ENCODE data around the gene ELANE.
A peak's percentile ranks its signal among the peaks of the same experiment; 100 is the strongest.

ELANE gene

DNA sequence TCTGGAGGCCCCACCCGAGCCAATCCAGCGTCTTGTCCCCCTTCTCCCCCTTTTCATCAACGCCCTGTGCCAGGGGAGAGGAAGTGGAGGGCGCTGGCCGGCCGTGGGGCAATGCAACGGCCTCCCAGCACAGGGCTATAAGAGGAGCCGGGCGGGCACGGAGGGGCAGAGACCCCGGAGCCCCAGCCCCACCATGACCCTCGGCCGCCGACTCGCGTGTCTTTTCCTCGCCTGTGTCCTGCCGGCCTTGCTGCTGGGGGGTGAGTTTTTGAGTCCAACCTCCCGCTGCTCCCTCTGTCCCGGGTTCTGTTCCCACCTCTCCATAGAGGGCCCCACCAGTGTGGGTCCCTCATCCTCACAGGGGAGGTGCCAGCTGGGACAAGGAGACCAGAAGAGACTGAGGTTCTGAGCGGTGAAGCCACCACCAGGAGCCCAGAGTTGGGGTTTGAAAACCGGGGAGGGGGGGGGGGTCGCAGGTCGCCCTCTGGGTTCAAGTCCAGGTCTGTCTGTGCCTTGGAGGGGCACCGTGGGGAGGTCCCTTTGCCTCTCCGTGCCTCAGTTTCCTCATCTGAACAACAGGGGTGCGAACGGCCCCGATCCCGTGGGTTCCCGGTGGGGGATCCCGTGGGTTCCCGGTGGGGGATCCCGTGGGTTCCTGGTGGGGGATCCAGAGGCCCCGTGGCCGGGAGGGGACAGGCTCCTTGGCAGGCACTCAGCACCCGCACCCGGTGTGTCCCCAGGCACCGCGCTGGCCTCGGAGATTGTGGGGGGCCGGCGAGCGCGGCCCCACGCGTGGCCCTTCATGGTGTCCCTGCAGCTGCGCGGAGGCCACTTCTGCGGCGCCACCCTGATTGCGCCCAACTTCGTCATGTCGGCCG is at the start of gene ELANE:
ELANE (plus strand) TSS at position 168 of the 878 bp plus-strand sequence; CDS start at position 194, 26 bp downstream.
- peak in 1 of 2 donors; percentile 15 for DNase-seq

DNA sequence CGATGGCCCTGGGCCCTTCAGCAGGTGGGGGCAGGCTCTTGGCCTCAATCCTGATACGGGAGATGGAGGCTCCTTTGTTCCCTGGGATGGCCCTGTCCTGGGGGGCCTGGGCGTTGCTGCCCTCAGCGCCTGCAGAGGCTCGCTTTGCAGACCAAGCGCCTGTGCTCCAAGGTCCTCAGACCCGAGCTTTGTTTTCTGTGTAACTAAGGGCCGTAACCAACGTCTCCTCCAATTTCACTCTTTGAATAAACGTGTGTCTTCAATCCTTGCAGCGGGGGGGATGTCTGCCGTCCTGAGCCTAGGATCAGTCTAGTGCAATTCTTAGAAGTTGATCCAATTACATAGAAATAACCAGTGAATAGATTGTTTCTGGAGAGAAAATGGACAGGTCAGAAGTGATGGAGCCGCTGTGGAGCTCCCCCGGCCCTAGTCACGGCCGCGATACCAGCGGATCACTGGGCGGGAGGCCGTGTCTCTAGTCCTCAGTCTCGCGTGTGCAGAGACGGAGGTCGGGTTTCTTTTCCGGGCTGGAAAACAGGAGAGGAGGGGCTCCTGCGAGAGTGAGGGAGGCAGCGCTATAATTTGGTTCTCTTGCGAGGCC is 49.5 kb upstream of the ELANE start:
- no peak for DNase-seq

GRCh38 chr19:803099-803561 is 49.0 kb upstream of the ELANE start:
- DNase-seq: no peak

GRCh38 chr19:803686-804418 is 48.3 kb upstream of the ELANE start:
- no peak for DNase-seq

- no peak for DNase-seq
Observed at GRCh38 chr19:804419-805165, 47.5 kb upstream of the ELANE start.

GRCh38 chr19:805166-805551 is 46.9 kb upstream of the ELANE start:
- DNase-seq: no peak

- DNase-seq: no peak
Observed at GRCh38 chr19:805600-806550, 46.2 kb upstream of the ELANE start.

DNA sequence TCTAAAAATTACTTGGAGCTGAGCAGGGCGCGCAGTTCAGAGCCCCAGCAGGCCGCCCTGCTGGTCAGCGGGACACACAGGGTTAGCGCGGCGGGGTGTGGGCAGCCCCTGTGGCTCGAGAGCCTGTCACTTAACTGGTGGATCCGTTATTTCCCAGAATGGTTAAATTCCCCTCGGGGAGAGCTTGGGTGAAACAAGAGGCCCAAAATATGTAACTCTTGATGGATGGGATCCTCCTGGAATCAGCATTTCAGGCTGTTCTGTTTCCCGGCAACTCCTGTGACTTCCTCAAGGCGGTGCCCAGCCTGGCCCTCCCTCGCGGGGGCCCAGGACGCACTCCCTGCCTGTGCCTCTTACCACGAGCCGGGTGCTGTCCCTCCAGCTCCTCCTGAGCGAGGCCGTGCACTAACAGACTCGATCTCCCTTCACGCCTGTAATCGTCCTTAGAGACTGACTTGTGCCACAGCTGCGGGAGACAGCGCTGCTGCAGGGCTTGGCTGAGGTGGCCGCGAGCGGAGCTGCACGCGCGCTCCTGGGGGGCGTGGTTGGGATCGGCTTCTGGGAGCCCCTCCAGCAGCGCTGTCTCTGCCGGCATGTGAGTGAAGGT is 45.2 kb upstream of the ELANE start:
- no peak for DNase-seq

DNA sequence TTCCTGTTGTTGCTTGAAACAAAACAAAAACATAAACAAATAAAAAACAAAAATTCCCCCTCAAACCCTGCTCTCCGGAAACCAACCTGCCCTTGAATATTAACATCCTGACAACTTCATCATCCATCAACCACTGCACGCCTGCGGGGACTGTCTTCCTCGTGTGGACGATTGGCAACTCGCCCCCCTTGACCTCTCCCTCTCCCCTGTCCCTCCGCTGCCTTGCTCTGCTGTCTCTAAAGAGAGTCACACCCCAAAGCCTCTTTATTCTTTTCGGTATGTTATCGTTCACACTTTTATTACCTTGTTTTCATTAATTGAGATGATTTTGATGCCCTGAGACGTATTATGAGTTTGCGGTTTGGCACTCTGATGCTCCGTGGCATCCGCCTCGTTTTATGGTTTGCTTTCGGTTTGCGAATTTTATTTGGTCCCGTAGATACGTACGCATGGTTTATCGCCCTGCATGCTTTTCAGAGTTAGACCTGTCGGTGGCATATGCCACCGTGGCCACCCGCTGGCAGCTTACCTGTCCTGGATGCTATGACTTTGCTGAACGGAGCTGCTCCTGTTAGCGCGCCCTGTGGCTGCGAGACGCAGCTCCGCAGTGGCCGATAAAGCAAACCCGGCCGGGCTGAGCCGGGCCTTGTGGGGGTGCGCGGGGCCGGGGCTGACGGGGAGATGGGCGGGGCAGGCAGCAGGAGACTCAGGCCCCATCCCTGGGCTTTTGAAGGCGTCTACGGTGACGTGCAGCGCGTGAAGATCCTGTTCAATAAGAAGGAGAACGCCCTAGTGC is 44.3 kb upstream of the ELANE start:
- DNase-seq: no peak

DNA sequence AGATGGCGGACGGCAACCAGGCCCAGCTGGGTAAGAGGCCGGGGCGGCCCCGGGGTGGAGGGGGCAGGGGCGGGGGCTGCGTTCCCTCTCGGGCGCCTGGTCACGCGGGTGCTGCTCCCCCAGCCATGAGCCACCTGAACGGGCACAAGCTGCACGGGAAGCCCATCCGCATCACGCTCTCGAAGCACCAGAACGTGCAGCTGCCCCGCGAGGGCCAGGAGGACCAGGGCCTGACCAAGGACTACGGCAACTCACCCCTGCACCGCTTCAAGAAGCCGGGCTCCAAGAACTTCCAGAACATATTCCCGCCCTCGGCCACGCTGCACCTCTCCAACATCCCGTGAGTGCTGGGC is 43.7 kb upstream of the ELANE start:
- no peak for DNase-seq

- DNase-seq: no peak
Observed at GRCh38 chr19:810077-810855, 41.8 kb upstream of the ELANE start.

DNA sequence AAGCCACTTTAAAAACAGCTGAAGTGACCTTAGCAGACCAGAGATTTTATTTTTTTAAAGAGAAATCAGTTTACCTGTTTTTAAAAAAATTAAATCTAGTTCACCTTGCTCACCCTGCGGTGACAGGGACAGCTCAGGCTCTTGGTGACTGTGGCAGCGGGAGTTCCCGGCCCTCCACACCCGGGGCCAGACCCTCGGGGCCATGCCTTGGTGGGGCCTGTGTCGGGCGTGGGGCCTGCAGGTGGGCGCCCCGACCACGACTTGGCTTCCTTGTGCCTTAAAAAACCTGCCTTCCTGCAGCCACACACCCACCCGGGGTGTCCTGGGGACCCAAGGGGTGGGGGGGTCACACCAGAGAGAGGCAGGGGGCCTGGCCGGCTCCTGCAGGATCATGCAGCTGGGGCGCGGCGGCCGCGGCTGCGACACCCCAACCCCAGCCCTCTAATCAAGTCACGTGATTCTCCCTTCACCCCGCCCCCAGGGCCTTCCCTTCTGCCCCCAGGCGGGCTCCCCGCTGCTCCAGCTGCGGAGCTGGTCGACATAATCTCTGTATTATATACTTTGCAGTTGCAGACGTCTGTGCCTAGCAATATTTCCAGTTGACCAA is 41.1 kb upstream of the ELANE start:
- no peak for DNase-seq

DNA sequence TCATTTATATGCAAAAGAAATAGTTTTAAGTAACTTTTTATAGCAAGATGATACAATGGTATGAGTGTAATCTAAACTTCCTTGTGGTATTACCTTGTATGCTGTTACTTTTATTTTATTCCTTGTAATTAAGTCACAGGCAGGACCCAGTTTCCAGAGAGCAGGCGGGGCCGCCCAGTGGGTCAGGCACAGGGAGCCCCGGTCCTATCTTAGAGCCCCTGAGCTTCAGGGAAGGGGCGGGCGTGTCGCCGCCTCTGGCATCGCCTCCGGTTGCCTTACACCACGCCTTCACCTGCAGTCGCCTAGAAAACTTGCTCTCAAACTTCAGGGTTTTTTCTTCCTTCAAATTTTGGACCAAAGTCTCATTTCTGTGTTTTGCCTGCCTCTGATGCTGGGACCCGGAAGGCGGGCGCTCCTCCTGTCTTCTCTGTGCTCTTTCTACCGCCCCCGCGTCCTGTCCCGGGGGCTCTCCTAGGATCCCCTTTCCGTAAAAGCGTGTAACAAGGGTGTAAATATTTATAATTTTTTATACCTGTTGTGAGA is 40.5 kb upstream of the ELANE start:
- DNase-seq: no peak

DNA sequence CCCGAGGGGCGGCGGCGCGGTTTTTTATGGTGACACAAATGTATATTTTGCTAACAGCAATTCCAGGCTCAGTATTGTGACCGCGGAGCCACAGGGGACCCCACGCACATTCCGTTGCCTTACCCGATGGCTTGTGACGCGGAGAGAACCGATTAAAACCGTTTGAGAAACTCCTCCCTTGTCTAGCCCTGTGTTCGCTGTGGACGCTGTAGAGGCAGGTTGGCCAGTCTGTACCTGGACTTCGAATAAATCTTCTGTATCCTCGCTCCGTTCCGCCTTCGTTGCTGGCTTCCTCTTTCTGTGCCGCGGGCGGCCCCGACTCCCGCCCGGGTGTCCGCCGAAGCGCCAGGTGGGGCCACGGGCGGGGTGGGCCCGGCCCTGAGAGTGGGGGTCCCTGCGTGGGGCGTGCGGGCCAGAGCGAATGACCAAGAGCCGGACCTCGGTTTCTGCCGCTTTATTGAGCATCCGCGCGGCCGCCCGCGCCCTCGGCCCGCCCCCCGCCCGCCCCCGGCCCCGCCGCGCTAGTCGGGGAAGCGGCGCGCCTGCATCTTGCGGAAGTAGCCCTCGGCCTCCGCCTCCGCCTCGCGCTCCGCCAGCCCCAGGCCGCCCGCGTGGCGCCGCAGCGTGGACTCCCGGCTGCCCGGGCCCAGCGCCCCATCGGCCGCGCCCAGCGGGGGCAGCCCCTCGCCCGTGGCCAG is 39.9 kb upstream of the ELANE start:
- DNase-seq: no peak

DNA sequence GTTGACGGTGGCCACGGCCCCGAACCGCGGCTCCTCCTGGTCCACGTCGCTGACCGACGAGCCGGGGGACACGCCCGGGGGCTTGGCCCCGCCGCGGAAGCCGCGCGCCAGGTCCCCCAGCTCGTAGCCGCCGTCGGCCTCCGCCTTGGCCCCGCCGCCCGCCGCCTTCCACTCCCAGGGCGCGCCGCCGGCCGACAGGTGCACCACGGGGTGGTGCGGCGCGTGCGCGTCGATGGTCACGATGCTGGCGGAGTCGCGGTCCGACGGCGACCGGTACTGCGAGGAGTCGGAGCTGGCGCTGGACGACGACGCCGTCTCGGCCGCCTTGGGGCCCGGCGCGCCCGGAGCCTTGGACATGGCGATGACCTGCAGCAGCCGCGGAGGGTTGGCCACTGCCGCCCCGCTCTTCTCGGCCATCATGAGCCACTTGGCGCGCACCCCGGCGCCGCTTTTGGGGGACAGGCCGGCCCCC is 39.3 kb upstream of the ELANE start:
- no peak for DNase-seq

GRCh38 chr19:813219-814151 is 38.6 kb upstream of the ELANE start:
- DNase-seq: no peak

Data from bone marrow (tissue), 2 donors.